Bronchial epithelial cell (primary cell): ENCODE results near the gene SSBP4. TPM values are rescaled to one million over a fixed set of nuclear protein-coding genes. Genes with fewer than 3 reads are reported as not detected.

ENCODE experiments used
- DNase-seq: peaks from one replicate; pipeline ENCODE4 v3.0.0-alpha.2; 2010; ENCODE audit warnings: low read depth
- FAIRE-seq: peaks from 2 replicates; lab custom pipeline; 2011; peaks lifted over from hg19 to GRCh38; lab: Jason Lieb, UNC
- H3K27me3 ChIP-seq: 2 replicates; pipeline ENCODE4 v1.5.1; 2011; ENCODE audit warnings: low read length; ENCODE audit not compliant: control insufficient read depth, insufficient read depth
- H3K36me3 ChIP-seq: 2 replicates; pipeline ENCODE4 v1.5.1; 2011; ENCODE audit warnings: low read length; ENCODE audit not compliant: control insufficient read depth, insufficient read depth
- H3K4me3 ChIP-seq: 2 replicates; pipeline ENCODE4 v1.5.1; 2011; ENCODE audit warnings: mild to moderate bottlenecking, low read depth, low read length, control low read depth
- CTCF ChIP-seq: IDR thresholded peaks from 2 replicates; pipeline ENCODE4 v1.5.1; 2011; ENCODE audit warnings: mild to moderate bottlenecking, moderate library complexity, low read length, control low read depth, inconsistent platforms; ENCODE audit not compliant: insufficient read depth, severe bottlenecking
- total RNA-seq: library from RNA; depleted of rRNA; stranded (reverse); fragments of >200 nt; gene quantifications from 2 replicates; pipeline ENCODE4 v1.2.1, GENCODE V29; 2014

Gene SSBP4
- total RNA-seq, 1 donor from 2014 or later, result 17.1 TPM

- DNase-seq (peak; percentile 38), FAIRE-seq (no peak)
- Histone ChIP-seq H3K4me3 (peak overlapping the region; percentile 59), H3K36me3 (no peaks in the 10 kb centered on the region), H3K27me3 (no peaks in the 10 kb centered on the region)
- TF ChIP-seq CTCF, result peak; percentile 1
Measured at GRCh38 chr19:18436671-18437490, 17.7 kb downstream of the SSBP4 start.

GRCh38 chr19:18437491-18438330 lies 18.5 kb downstream of the SSBP4 start, which contains the start of gene ISYNA1:
ISYNA1 (minus strand) TSS chr19:18438133; CDS start chr19:18437979, 154 bp downstream.
- Histone ChIP-seq H3K36me3 (no peaks in the 10 kb centered on the region), H3K27me3 (no peaks in the 10 kb centered on the region), H3K4me3 (peak within 1 kb of the TSS; percentile 59)
- DNase-seq, result no peak
- no peak for FAIRE-seq
- TF ChIP-seq CTCF, result no peak

GRCh38 chr19:18438331-18439024 lies 19.3 kb downstream of the SSBP4 start:
- peak overlapping the region; percentile 59 for H3K4me3 ChIP-seq
- DNase-seq, result peak; percentile 49
- FAIRE-seq, result no peak

GRCh38 chr19:18439025-18439909 lies 20.1 kb downstream of the SSBP4 start:
- H3K4me3 ChIP-seq, result no peak overlapping the region
- no peak for TF ChIP-seq CTCF
- DNase-seq (peak; percentile 71), FAIRE-seq (no peak)
- peaks cover 7% of the 10 kb centered on the region for H3K36me3 ChIP-seq
- H3K27me3 ChIP-seq, result no peaks in the 10 kb centered on the region

More at GRCh38 chr19:18438331-18439024, 19.3 kb downstream of the SSBP4 start:
- no peak for TF ChIP-seq CTCF
- no peaks in the 10 kb centered on the region for H3K27me3 ChIP-seq
- peaks cover 2% of the 10 kb centered on the region for H3K36me3 ChIP-seq

GRCh38 chr19:18439910-18440237 lies 20.7 kb downstream of the SSBP4 start:
- DNase-seq (no peak), FAIRE-seq (no peak)
- TF ChIP-seq CTCF, result no peak
- Histone ChIP-seq H3K27me3 (no peaks in the 10 kb centered on the region), H3K36me3 (peaks cover 13% of the 10 kb centered on the region), H3K4me3 (no peak overlapping the region)
